Epithelial cell of proximal tubule (primary cell): ENCODE data around the gene BPIFB3. TPM values are rescaled to one million over a fixed set of nuclear protein-coding genes. Genes with fewer than 3 reads are reported as not detected.

ENCODE experiments used
- DNase-seq: peaks from one replicate; pipeline ENCODE4 v3.0.0-alpha.2; 2011; ENCODE audit warnings: low read depth
- H3K4me3 ChIP-seq: 2 replicates; pipeline ENCODE4 v1.5.1; 2011; ENCODE audit warnings: low read depth, mild to moderate bottlenecking, low read length
- CTCF ChIP-seq: conservative IDR thresholded peaks from 2 replicates; pipeline ENCODE4 v1.5.1; 2012; ENCODE audit warnings: low read depth, mild to moderate bottlenecking, low read length
- total RNA-seq: library from RNA; depleted of rRNA; stranded (reverse); fragments of >200 nt; gene quantifications from 2 replicates; pipeline ENCODE4 v1.2.3, GENCODE V29; 2015

Gene BPIFB3
- total RNA-seq, 1 donor from 2014 or later: not detected

- no peak overlapping the region for H3K4me3 ChIP-seq
- DNase-seq: no peak
- no peak for TF ChIP-seq CTCF
These were observed 5.4 kb downstream of the BPIFB3 start for GRCh38 chr20:33059136-33059535.

GRCh38 chr20:33059741-33060390 is 6.2 kb downstream of the BPIFB3 start:
- no peak for TF ChIP-seq CTCF
- no peak overlapping the region for H3K4me3 ChIP-seq
- DNase-seq: no peak

- no peak overlapping the region for H3K4me3 ChIP-seq
- DNase-seq: no peak
- no peak for TF ChIP-seq CTCF
These were observed 7.9 kb downstream of the BPIFB3 start for GRCh38 chr20:33061658-33062028.

- DNase-seq: no peak
- TF ChIP-seq CTCF: no peak
These were observed 8.6 kb downstream of the BPIFB3 start for GRCh38 chr20:33062105-33062824.

GRCh38 chr20:33062825-33063149 is 9.1 kb downstream of the BPIFB3 start:
- DNase-seq: no peak
- no peak for TF ChIP-seq CTCF
- H3K4me3 ChIP-seq: no peak overlapping the region

More at GRCh38 chr20:33062105-33062824, 8.6 kb downstream of the BPIFB3 start:
- no peak overlapping the region for H3K4me3 ChIP-seq

GRCh38 chr20:33063271-33063670 is 9.6 kb downstream of the BPIFB3 start:
- no peak for TF ChIP-seq CTCF
- no peak for DNase-seq
- no peak overlapping the region for H3K4me3 ChIP-seq
